ENCODE data around the gene BBS12. TPM values are rescaled to one million over a fixed set of nuclear protein-coding genes. Genes with fewer than 3 reads are reported as not detected.

BBS12 gene
- total and polyA plus RNA-seq, 4 donors = 0.53 to 2.1 (median 0.80) TPM

Other genes starting within 250 kb of the BBS12 start
- gene IL21, start 111.6 kb upstream of the BBS12 start, total RNA-seq = not detected
- not detected for gene IL21, start 111.6 kb upstream of the BBS12 start, polyA plus RNA-seq
- 1 to 10 TPM; 1.4 TPM for gene FGF2, start 94.1 kb downstream of the BBS12 start, total RNA-seq
- gene FGF2, start 94.1 kb downstream of the BBS12 start, polyA plus RNA-seq = under 1 TPM; 0.52 to 0.61 TPM
- 10 to 100 TPM in 1 of 2 donors, 1 to 10 TPM in 1; 8.8 to 10.9 TPM for gene NUDT6, start 189.9 kb downstream of the BBS12 start, total RNA-seq
- gene NUDT6, start 189.9 kb downstream of the BBS12 start, polyA plus RNA-seq = 10 to 100 TPM; 11.1 to 13.8 TPM